K562 (cell line): Measurements from ENCODE around the gene TKTL1. TPM values are rescaled to one million over a fixed set of nuclear protein-coding genes. Genes with fewer than 3 reads are reported as not detected.

Source experiments
- ATAC-seq: fragments of 200-7000 bp; cut with Tn5 transposase; 3 replicates; pipeline ENCODE4 v1.9.1; 2020; ENCODE audit warnings: moderate library complexity
- BruUV-seq: library from RNA; stranded (reverse); fragments of 400-500 nt; replicated peaks from 2 replicates; lab custom pipeline; 2021; lab: Mats Ljungman, UMichigan
- CTCF ChIA-PET: fragments of 300-600 bp; formaldehyde crosslinking; extraction: SDS; loops from one replicate; lab custom pipeline; 2021; ENCODE audit warnings: low intra/inter-chr PET ratio; lab: Yijun Ruan, JAX
- POLR2A ChIA-PET: fragments of 300-600, 350-650 bp; sonication (Branson Sonifier 250); formaldehyde crosslinking; extraction: SDS; loops from one replicate; lab custom pipeline; 2021; ENCODE audit warnings: antibody characterized with exemption, inconsistent platforms; lab: Yijun Ruan, JAX
- DNase-seq, 4 experiments: peaks; one replicate each; pipeline versions ENCODE4 v3.0.0 to v3.0.0-alpha.2; 2011 to 2018; ENCODE audit warnings: low spot score in 3 of 4, mixed read lengths in 3 of 4; ENCODE audit errors: extremely low read depth in 1 of 4
- FAIRE-seq: peaks from 2 replicates; lab custom pipeline; 2011; peaks lifted over from hg19 to GRCh38; lab: Jason Lieb, UNC
- H2AFZ ChIP-seq: 2 replicates; pipeline ENCODE4 v1.6.0; 2011; ENCODE audit warnings: low read depth, low read length, control low read depth, inconsistent platforms
- H3K27ac ChIP-seq: fragments of 200-600 bp; 3 replicates; pipeline ENCODE4 v1.8.0; 2011; ENCODE audit warnings: low read depth, mild to moderate bottlenecking, control low read depth, inconsistent platforms, low read length, moderate library complexity, mixed read lengths; ENCODE audit errors: extremely low read depth
- H3K27me3 ChIP-seq, 2 experiments: fragments of 300-600 bp in 1 of 2; 2 replicates in 1 of 2; 3 replicates in 1 of 2; pipeline versions ENCODE4 v1.6.0 to v1.8.0; 2011; ENCODE audit warnings: inconsistent platforms in 2 of 2, low read length in 2 of 2, mild to moderate bottlenecking in 1 of 2, mixed read lengths in 1 of 2, moderate library complexity in 1 of 2; ENCODE audit not compliant: control insufficient read depth in 2 of 2, insufficient read depth in 2 of 2
- H3K36me3 ChIP-seq: fragments of 300-600 bp; 3 replicates; pipeline ENCODE4 v1.8.0; 2011; ENCODE audit warnings: mild to moderate bottlenecking, low read length, inconsistent platforms; ENCODE audit not compliant: control insufficient read depth, insufficient read depth
- H3K4me1 ChIP-seq, 2 experiments: fragments of 200-600 bp in 1 of 2; replicated peaks in 1 of 2; 2 replicates in 1 of 2; 3 replicates in 1 of 2; pipeline versions ENCODE4 v1.5.1 to v1.8.0; 2011; ENCODE audit warnings: inconsistent platforms in 2 of 2, low read length in 2 of 2, mild to moderate bottlenecking in 1 of 2, mixed read lengths in 1 of 2, moderate library complexity in 1 of 2; ENCODE audit not compliant: control insufficient read depth in 2 of 2, insufficient read depth in 2 of 2
- H3K4me2 ChIP-seq: 2 replicates; pipeline ENCODE4 v1.6.1; 2011; ENCODE audit warnings: low read length, control low read depth, inconsistent platforms, mixed read lengths; ENCODE audit not compliant: insufficient read depth
- H3K4me3 ChIP-seq: fragments of 200-600 bp; sonication (generic), shearing (Covaris generic); 2 replicates; pipeline ENCODE4 v1.5.1; 2016; ENCODE audit warnings: control low read depth, inconsistent platforms
- H3K79me2 ChIP-seq: fragments of 200-600 bp; 3 replicates; pipeline ENCODE4 v1.8.0; 2011; ENCODE audit warnings: low read length, inconsistent platforms; ENCODE audit not compliant: control insufficient read depth, insufficient read depth
- H3K9ac ChIP-seq, 2 experiments: 2 replicates each; pipeline versions ENCODE4 v1.6.0 to v1.6.1; 2011; ENCODE audit warnings: low read depth in 2 of 2, low read length in 2 of 2, control low read depth in 1 of 2, inconsistent platforms in 1 of 2, mild to moderate bottlenecking in 1 of 2, mixed read lengths in 1 of 2; ENCODE audit not compliant: insufficient read depth in 1 of 2
- H3K9me1 ChIP-seq: one replicate; pipeline ENCODE4 v1.6.0; 2011; ENCODE audit warnings: inconsistent platforms, mild to moderate bottlenecking, low read length, moderate library complexity; ENCODE audit not compliant: control insufficient read depth, insufficient read depth
- H3K9me3 ChIP-seq: replicated peaks from 2 replicates; pipeline ENCODE4 v1.5.1; 2011; ENCODE audit warnings: low read depth, low read length, inconsistent platforms; ENCODE audit not compliant: control insufficient read depth, insufficient read depth
- H4K20me1 ChIP-seq: replicated peaks from 2 replicates; pipeline ENCODE4 v1.6.1; 2011; ENCODE audit warnings: low read length, inconsistent platforms, mixed read lengths; ENCODE audit not compliant: control insufficient read depth, insufficient read depth
- BRF1 ChIP-seq: IDR thresholded peaks from 3 replicates; pipeline ENCODE4 v1.6.1; 2011; ENCODE audit warnings: borderline replicate concordance, mild to moderate bottlenecking; ENCODE audit not compliant: insufficient read length; ENCODE audit errors: extremely low read depth
- HNRNPLL ChIP-seq: fragments of 200-400 bp; formaldehyde crosslinking; IDR thresholded peaks from 2 replicates; pipeline ENCODE4 v1.6.1; 2017; ENCODE audit warnings: low read length, low read depth, mild to moderate bottlenecking; ENCODE audit not compliant: poor library complexity, severe bottlenecking
- MCM7 ChIP-seq, 2 experiments: fragments of 450-650 bp; IDR thresholded peaks; 2 replicates each; pipeline ENCODE4 v1.6.1; 2016 to 2018
- ZZZ3 ChIP-seq: fragments of 450-650 bp; IDR thresholded peaks from 2 replicates; pipeline ENCODE4 v1.6.1; 2016; ENCODE audit warnings: antibody characterized with exemption, mild to moderate bottlenecking, moderate library complexity
- WGBS: fragments of 100-300 bp; shearing (Covaris generic); methylation state at CpG from one replicate; pipeline ENCODE4 v1.1.6; 2016; ENCODE audit warnings: low coverage, mixed read lengths; ENCODE audit not compliant: insufficient coverage; ENCODE audit errors: missing lambda C conversion rate; 5-methylcytosine and 5-hydroxymethylcytosine counted together
- in situ Hi-C: fragments of 300-500 bp; cut with MboI; formaldehyde crosslinking; loops from 4 replicates; pipeline ENCODE4 v1.15.0; 2018; ENCODE audit warnings: inconsistent platforms, mixed read lengths
- intact Hi-C: fragments of 100-400 bp; cut with micrococcal nuclease; formaldehyde crosslinking; loops from 2 replicates; pipeline ENCODE4 v1.14.2; 2022
- polyA plus RNA-seq, 8 experiments: library from polyadenylated mRNA; depleted of rRNA in 4 of 8; stranded (reverse) in 5 of 8; unstranded in 3 of 8; fragments of >200 nt; fragmentation: Nextera tagmentation in 2 of 8; fragmentation: Illumina TruSeq in 1 of 8; extraction: Ambion mirVana in 2 of 8; extraction: Trizol in 1 of 8; gene quantifications; 2 replicates each; pipeline versions ENCODE4 v1.2.1 to v1.2.3, GENCODE V29; 2011 to 2014; ENCODE audit warnings: inconsistent platforms in 1 of 8, missing spikeins in 1 of 8
- total RNA-seq, 7 experiments: library from RNA; depleted of rRNA in 6 of 7; stranded (reverse); fragments of >200 nt in 6 of 7; fragmentation: Illumina TruSeq in 2 of 7; extraction: Trizol in 2 of 7; gene quantifications; 2 replicates each; pipeline versions ENCODE4 v1.2.1 to v1.2.3, GENCODE V29; 2011 to 2021; ENCODE audit warnings: low replicate concordance in 1 of 7
- TF ChIP-seq, protein P1 (sequence below): IDR thresholded peaks from 3 replicates; pipeline ENCODE4 v1.6.1; 2011; ENCODE audit warnings: borderline replicate concordance, mild to moderate bottlenecking; ENCODE audit not compliant: insufficient read length, insufficient read depth

The TKTL1 gene
- total and polyA plus RNA-seq, 9 of the 15 experiments (the other 6 are each of a cell fraction or from before 2014, with no cell fraction given) = 0.18 to 0.71 (median 0.38) TPM

DNA sequence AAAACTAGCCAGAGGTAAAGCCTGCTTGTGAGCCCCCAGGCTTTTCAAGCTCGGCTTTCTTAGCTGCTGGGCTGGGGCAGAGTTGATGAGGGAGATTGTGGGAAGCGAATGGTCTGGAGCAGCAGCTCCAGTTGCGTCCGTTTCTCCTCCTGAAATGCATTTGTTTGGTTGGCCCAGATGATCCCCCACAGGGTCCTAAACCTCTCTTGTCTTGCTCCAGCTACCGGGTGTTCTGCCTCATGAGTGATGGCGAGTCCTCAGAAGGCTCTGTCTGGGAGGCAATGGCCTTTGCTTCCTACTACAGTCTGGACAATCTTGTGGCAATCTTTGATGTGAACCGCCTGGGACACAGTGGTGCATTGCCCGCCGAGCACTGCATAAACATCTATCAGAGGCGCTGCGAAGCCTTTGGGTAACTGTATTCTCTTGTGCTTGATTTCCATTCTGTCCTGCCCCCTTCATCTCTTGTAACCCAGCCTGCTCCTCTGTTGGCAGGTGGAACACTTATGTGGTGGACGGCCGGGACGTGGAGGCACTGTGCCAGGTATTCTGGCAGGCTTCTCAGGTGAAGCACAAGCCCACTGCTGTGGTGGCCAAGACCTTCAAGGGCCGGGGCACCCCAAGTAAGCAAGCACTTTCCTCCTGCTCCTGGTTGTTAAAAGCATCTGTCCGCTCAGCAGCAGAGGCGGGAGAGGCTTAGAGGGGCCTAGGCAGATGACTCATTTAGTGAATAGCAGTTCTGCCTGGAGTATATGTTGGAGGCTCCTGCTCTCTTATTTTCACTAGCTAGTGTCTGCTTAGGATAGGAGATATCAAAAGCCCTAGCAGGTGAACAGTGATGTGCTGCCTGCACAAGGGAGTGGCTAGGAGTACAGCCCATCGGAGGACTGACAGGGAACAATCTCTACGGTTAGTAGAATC lies 15.3 kb downstream of the TKTL1 start (continued):
- no peak for TF ChIP-seq BRF1
- TF ChIP-seq ZZZ3 = no peak
- TF ChIP-seq, all 486 proteins: peak for 2

DNA sequence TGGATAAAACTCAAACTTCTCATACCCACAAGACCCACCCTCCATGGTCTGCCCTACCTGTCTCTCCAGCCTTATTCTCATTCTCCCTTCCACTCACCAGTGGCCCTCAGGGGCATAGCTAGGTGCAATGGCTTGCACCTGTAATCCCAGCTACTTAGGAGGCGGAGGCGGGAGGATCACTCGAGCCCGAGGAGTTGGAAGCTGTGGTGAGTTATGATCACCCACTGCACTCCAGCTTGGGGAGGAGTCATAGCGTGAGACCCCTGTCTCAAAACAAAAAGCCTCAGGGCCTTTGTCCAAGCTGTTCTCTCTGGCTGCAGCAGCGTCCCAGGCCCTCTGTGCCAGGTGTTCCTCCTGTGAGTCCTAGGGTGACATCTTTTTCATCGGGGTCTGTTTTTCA lies 16.5 kb downstream of the TKTL1 start:
- ChIA-PET CTCF (no interaction called here), POLR2A (no interaction called here)
- Histone ChIP-seq H3K9me1 (no peaks in the 10 kb centered on the region), H4K20me1 (no peaks in the 10 kb centered on the region), H3K4me1 (peaks cover 2 to 3% of the 10 kb centered on the region in 2 experiments; a peak in 3 of 5 replicates), H3K9me3 (no peaks in the 10 kb centered on the region), H3K79me2 (no peaks in the 10 kb centered on the region), H3K27ac (no peak overlapping the region), H3K4me3 (no peak overlapping the region), H3K36me3 (no peaks in the 10 kb centered on the region), H3K27me3 (no peaks in the 10 kb centered on the region), H3K9ac (no peak overlapping the region), H3K4me2 (no peak overlapping the region), H2AFZ (no peak overlapping the region)
- BruUV-seq = no TSS peak
- ATAC-seq (no peak), FAIRE-seq (no peak), DNase-seq (no peak)
- in situ Hi-C loops = loop anchor here (25.0 kb wide), 1 partner anchor 100 kb away; the partner anchor contains the start of gene OPN1MW2
- TF ChIP-seq MCM7 (IDR thresholded peaks at IDR 0.05) (no peak), HNRNPLL (no peak)
- TF ChIP-seq, protein P1, sequence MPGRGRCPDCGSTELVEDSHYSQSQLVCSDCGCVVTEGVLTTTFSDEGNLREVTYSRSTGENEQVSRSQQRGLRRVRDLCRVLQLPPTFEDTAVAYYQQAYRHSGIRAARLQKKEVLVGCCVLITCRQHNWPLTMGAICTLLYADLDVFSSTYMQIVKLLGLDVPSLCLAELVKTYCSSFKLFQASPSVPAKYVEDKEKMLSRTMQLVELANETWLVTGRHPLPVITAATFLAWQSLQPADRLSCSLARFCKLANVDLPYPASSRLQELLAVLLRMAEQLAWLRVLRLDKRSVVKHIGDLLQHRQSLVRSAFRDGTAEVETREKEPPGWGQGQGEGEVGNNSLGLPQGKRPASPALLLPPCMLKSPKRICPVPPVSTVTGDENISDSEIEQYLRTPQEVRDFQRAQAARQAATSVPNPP = no peak
- 45% methylated on average over 6 of the region's 7 CpGs for WGBS
- intact Hi-C loops = no loop called here
